Neural cell (in vitro differentiated cells): ENCODE measurements around the gene SIMC1.

ENCODE experiments used
- EP300 ChIP-seq: fragments of 450-650 bp; conservative IDR thresholded peaks from 2 replicates; pipeline ENCODE4 v1.6.1; 2014; ENCODE audit warnings: antibody characterized with exemption, mild to moderate bottlenecking, moderate library complexity; ENCODE audit not compliant: poor library complexity, severe bottlenecking
- EZH2 ChIP-seq: fragments of 200-600, 300-800 bp; shearing (Covaris generic), sonication (generic); IDR thresholded peaks from 2 replicates; pipeline ENCODE4 v1.6.1; 2014; ENCODE audit warnings: antibody characterized with exemption, low read length, borderline replicate concordance, mild to moderate bottlenecking; ENCODE audit not compliant: insufficient read depth, poor library complexity, severe bottlenecking
- MXI1 ChIP-seq: fragments of 450-650 bp; conservative IDR thresholded peaks from 2 replicates; pipeline ENCODE4 v1.6.1; 2014; ENCODE audit warnings: antibody characterized with exemption, mild to moderate bottlenecking; ENCODE audit not compliant: poor library complexity, severe bottlenecking
- POLR2AphosphoS5 ChIP-seq: IDR thresholded peaks from 2 replicates; pipeline ENCODE4 v1.6.1; 2012
- RAD21 ChIP-seq: fragments of 450-650 bp; conservative IDR thresholded peaks from 2 replicates; pipeline ENCODE4 v1.6.1; 2014; ENCODE audit warnings: antibody characterized with exemption, mild to moderate bottlenecking, moderate library complexity
- TAF1 ChIP-seq: IDR thresholded peaks from 2 replicates; pipeline ENCODE4 v1.6.1; 2012; ENCODE audit warnings: low read depth
- TF ChIP-seq, protein P1 (sequence below): fragments of 450-650 bp; IDR thresholded peaks from 2 replicates; pipeline ENCODE4 v1.5.1; 2014; ENCODE audit warnings: antibody characterized with exemption, mild to moderate bottlenecking, moderate library complexity; ENCODE audit not compliant: poor library complexity, severe bottlenecking
- TF ChIP-seq, protein P2 (sequence below): IDR thresholded peaks from 2 replicates; pipeline ENCODE4 v1.6.1; 2012; ENCODE audit warnings: borderline replicate concordance

DNA sequence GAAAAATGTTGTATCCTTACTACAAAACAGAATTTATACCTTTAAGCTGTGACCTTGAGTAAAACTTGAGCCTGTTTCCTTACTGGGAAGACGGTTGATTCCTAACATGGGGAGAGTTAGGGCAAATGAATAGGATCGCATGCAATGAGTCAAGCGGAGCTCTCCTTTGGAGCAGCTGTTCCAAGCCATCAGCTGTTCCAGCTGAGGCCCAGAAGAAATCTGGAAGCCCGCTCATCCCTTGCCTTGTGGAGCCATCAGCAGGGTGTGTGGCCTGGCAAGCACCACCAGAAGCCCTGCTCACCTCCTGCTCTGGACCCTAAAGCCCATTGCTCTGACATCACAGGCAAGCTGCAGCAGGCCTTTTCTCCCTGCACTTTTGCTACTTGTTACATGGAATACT lies 115.3 kb downstream of the SIMC1 start:
- TF ChIP-seq POLR2AphosphoS5 (no peak), EP300 (no peak), TAF1 (no peak), EZH2 (no peak), RAD21 (no peak), MXI1 (no peak)
- TF ChIP-seq, protein P1, sequence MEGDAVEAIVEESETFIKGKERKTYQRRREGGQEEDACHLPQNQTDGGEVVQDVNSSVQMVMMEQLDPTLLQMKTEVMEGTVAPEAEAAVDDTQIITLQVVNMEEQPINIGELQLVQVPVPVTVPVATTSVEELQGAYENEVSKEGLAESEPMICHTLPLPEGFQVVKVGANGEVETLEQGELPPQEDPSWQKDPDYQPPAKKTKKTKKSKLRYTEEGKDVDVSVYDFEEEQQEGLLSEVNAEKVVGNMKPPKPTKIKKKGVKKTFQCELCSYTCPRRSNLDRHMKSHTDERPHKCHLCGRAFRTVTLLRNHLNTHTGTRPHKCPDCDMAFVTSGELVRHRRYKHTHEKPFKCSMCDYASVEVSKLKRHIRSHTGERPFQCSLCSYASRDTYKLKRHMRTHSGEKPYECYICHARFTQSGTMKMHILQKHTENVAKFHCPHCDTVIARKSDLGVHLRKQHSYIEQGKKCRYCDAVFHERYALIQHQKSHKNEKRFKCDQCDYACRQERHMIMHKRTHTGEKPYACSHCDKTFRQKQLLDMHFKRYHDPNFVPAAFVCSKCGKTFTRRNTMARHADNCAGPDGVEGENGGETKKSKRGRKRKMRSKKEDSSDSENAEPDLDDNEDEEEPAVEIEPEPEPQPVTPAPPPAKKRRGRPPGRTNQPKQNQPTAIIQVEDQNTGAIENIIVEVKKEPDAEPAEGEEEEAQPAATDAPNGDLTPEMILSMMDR = no peak
- TF ChIP-seq, protein P2, sequence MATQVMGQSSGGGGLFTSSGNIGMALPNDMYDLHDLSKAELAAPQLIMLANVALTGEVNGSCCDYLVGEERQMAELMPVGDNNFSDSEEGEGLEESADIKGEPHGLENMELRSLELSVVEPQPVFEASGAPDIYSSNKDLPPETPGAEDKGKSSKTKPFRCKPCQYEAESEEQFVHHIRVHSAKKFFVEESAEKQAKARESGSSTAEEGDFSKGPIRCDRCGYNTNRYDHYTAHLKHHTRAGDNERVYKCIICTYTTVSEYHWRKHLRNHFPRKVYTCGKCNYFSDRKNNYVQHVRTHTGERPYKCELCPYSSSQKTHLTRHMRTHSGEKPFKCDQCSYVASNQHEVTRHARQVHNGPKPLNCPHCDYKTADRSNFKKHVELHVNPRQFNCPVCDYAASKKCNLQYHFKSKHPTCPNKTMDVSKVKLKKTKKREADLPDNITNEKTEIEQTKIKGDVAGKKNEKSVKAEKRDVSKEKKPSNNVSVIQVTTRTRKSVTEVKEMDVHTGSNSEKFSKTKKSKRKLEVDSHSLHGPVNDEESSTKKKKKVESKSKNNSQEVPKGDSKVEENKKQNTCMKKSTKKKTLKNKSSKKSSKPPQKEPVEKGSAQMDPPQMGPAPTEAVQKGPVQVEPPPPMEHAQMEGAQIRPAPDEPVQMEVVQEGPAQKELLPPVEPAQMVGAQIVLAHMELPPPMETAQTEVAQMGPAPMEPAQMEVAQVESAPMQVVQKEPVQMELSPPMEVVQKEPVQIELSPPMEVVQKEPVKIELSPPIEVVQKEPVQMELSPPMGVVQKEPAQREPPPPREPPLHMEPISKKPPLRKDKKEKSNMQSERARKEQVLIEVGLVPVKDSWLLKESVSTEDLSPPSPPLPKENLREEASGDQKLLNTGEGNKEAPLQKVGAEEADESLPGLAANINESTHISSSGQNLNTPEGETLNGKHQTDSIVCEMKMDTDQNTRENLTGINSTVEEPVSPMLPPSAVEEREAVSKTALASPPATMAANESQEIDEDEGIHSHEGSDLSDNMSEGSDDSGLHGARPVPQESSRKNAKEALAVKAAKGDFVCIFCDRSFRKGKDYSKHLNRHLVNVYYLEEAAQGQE = no peak
